Hepatocyte (in vitro differentiated cells): ENCODE measurements around the gene PARP8.

ENCODE experiments used
- EZH2 ChIP-seq: fragments of 200-600 bp; sonication (generic); IDR thresholded peaks from 2 replicates; pipeline ENCODE4 v1.6.1; 2016; ENCODE audit warnings: antibody characterized with exemption, mild to moderate bottlenecking, borderline replicate concordance
- EZH2phosphoT487 ChIP-seq: fragments of 200-600 bp; sonication (generic); IDR thresholded peaks from one replicate; pipeline ENCODE4 v1.6.1; 2018; ENCODE audit warnings: antibody characterized with exemption, mild to moderate bottlenecking, low read depth, moderate library complexity; ENCODE audit not compliant: unreplicated experiment, severe bottlenecking

DNA sequence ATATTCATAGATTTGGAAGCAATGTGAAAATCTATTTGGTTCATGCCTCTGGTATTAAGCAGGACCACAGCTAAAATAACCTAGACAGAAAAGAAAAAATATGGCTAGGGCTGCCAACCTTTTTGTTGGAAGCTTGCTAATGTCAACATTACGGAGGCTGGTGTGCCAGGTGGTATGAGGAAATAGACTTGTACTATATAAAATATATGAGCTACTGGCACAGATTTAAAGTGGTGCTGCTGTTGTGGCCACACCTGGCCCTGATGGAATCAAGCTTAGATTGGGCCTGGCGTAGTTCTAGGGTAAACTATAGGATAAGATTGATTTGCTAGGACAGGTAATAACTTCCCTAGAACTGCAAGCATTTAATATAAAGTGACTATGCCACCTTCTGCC lies 10.6 kb upstream of the PARP8 start:
- TF ChIP-seq EZH2 (no peak), EZH2phosphoT487 (no peak)
